GM21723 (cell line): ENCODE data around the gene ARL11.
"Not testable (repeated sequence)": the region's sequence is repeated elsewhere in the genome, so short reads cannot be mapped to it uniquely, and the experiment has no call there.

Experiments used
- ATAC-seq: cut with Tn5 transposase; IDR thresholded peaks from one replicate; pipeline ENCODE4 v1.9.1; 2021; ENCODE audit warnings: mild to moderate bottlenecking, moderate library complexity; ENCODE audit not compliant: unreplicated experiment

ARL11 gene

GRCh38 chr13:49612042-49612441 lies 16.3 kb upstream of the ARL11 start:
- not testable (repeated sequence) for ATAC-seq

DNA sequence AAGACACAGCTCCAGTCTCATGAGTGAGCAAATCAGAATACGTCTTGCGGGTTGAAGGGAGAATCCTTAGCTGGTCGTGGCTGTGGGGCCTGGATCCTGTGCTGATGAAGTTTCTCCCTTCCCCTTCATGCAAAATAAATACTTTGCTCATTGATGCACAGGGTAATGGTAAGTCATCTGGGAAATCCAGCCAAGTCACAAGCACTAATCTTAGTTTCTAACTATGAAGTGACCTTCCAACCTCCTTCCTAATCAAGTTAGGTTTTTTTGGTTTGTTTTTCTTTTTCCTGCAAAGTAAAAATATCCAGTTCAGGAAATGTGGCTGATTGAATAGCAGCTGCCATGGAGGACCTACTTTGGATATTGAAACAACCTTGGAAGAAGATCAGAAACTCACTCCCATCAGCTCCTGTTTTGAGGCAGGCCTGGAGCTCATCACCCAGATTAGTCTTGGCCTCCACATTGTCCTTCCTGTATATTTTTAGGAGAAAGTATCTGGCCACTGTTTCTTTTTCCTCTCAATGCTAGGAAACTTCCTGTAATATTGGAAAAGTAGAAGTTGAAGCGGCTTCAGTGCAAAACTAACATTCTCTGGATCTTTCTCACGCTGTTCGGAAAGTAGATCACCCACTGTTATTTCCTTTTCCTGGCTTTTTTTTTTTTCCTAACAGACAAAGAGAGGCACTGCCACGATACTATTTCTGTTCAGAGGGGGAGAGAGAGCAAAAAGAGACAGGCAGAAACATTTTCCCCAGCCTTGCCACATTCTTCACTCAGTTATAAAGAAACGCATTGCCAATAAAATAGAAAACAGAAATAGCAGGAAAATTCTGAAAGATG lies 12.3 kb upstream of the ARL11 start:
- no peak for ATAC-seq

- no peak for ATAC-seq
Observed at GRCh38 chr13:49616676-49617065, 11.6 kb upstream of the ARL11 start.

DNA sequence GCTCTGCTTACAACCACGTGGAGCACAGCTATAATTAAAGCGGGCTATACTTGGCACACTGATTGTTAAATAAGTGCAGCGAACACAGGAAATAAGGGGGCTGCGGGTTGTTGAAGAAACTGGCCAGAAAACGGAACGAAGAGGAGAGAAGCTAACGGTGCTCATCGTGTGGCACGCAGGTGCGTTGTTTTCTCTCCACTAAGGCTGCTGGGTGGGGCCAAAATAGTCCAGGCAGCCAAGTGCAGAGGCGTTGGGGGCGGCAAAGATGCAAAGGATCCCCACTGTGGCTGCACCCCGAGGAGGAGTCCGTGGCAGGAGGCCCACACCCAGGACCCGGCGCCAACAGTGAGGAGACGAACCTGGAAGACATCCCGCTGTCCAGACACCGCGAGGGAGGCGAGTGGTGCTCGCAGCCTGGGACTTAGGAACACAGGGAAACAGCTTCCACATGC lies 8.1 kb upstream of the ARL11 start:
- ATAC-seq = no peak

GRCh38 chr13:49622174-49622946 lies 5.9 kb upstream of the ARL11 start:
- ATAC-seq = no peak

DNA sequence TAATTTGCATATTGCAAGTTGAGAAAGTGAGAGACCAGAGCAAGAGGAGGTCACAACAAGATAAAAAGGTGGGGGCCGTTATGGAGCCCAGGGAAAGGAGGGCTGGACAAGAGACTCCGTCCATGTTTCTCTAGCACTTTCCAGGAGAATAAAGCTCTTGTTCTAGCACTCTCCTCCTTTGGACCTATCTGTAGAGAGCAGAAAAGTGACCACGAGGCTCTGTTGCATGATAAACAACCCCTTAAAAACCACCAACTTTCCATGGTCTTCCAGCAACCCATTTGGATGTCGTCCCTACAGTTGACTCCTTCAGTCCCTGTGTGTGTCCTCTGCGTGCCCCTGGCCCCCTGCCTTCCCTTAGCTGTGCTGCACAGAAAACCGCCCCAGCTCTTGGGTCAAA lies 4.1 kb upstream of the ARL11 start:
- ATAC-seq = no peak

DNA sequence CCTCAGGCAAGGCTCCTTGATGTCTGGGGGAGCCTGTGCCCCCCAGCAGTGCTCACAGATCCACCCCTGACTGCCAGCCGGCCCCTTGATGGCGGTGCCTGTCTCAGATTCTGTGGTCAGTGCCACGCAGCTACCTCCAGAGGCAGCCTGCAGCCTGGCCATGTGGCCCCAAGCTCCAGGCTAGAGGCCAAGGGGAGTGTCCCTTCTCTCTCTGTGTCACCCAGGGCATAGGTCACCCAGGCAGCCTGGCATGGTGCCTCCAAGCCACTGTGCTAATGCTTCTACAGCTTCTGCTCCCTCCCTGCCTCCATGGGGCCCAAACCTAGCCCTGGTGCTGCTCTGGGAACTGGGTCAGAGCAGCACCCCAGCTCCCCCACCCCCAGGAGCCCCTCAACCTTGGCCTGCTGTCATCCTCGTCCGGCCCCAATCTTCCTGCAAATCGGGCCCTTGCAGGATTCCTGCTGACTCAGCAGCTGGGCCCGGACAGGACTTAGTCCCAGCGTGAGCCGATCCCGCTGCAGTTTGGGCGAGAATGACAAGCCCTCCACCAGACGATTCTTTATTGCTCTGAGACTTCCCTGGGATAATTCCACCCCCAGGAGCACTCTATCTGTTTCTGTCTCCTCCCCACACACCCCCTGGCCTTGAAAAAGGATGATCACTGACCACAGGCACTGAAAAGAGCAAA lies 2.8 kb upstream of the ARL11 start:
- no peak for ATAC-seq

DNA sequence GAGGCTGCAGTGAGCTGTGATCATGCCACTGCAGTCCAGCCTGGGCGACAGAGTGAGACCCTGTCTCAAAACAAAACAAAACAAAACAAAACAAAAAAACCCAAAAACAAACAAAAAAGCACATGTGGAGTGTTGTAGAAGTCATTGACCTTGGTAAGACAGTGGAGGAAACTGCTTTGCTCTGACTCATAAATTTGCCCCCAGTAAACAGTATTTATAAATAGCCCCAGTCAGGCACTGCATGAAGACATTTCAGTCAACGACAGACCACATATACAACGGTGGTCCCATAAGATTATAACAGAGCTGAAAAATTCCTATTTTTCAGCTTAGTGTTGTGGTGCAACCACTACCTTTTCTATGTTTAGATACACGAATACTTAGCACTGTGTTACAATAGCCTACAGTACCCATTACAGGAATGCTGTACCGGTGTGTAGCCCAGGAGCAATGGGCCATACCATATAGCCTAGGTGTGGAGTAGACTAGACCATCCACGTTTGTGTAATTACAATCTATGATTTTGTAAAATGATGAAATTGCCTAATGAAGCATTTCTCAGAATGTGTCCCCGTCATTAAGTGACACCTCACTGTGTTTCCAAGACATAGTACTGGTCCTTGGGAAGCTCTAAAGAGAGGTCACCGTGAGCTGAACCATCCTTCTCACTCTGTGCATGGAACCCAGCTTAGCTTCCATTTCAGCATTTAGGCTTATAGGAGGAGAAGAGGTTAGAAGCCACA lies 1.1 kb downstream of the ARL11 start:
- ATAC-seq = no peak

DNA sequence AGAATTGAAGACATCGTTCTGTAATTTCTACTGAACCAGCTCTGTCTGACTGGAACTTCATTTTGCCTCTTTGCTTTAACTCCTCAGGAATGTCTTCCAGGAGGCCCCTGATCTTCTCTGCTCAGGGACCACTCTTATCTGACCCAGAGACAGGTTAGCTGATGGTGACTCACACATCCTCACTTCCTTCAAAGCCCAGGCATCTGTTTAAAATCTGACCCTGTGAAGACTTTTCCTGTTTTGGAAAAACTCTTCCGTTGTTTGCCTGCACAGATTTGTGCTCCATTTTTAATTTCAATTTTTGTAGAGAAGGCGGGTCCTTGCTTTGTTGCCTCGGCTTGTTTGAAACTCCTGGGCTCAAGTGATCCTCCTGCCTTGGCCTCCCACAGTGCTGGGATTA lies 1.6 kb downstream of the ARL11 start:
- no peak for ATAC-seq

GRCh38 chr13:49630580-49630979 lies 2.3 kb downstream of the ARL11 start:
- no peak for ATAC-seq

DNA sequence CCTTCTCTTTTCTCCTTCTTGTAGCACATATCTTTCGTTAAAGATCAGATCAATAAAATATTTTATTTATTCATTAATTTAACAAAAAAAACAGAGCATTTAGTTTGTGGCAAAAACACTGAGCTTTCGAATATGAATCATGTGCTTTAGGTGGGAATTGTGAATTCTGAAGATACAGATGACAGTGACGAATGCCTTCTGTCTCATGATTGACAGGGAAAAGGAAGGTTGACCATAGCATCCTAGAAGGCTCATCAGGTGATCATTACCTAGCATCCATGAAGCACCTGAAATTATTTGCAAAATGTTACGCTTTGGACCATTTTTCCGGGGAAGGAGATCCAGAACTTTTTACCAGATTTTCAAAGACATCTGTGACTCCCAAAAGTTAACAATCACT lies 3.8 kb downstream of the ARL11 start:
- no peak for ATAC-seq

DNA sequence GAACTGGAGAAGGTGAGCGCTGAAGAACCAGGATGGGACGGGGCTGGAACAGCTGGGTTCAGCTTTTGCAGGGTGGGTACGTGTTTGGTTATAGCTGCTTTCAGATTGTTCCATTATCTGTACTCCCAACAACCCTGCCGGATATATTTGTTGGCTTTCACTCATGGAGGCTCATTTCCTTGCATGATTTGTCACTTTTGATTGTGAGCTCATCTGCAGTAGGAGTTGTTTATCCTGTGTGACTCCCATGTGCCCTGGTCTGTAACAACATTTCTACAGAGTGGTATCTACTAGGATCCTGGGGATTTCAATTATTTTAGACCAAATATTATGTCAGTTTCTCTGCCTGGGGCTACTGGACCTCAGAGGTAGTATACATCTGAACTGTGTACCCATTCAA lies 5.4 kb downstream of the ARL11 start:
- no peak for ATAC-seq

GRCh38 chr13:49635599-49636433 lies 7.5 kb downstream of the ARL11 start:
- ATAC-seq = peak; percentile 82

GRCh38 chr13:49636705-49637104 lies 8.4 kb downstream of the ARL11 start:
- no peak for ATAC-seq

DNA sequence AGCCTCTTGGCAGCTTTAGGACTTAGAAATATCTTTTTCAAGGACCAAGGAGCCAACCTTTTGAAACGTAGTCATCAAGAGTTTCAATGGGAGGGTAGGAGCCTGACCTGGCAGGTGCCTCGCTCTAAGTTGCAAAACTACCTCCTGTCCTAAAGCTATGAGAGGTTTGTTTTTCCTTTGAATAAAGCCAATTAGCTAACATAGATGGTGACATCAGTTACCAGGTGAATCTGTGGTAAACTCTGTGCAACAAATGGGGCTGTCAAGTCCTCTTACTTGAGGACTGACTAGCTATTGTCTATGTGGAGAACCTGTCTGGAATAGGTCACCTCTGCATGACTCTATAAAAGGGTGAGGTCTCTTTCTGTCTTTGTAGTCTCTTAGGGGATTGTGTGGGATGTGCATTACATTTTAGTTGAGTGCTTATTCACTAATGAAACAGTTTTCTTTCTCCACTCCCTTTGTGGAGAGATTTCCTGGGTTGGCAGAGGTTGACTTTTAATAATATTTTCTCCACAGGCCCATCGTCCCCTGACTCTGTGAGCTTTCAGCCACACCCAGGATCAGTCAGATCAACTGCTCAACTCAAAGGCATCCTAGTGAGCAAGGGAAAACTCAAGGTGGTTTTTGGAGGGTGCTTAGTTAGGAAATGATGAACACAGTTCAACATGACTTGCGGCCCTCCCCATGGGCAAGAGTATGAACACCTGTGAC lies 9.9 kb downstream of the ARL11 start:
- no peak for ATAC-seq

GRCh38 chr13:49638744-49639072 lies 10.4 kb downstream of the ARL11 start:
- no peak for ATAC-seq

GRCh38 chr13:49641801-49642291 lies 13.5 kb downstream of the ARL11 start:
- no peak for ATAC-seq

DNA sequence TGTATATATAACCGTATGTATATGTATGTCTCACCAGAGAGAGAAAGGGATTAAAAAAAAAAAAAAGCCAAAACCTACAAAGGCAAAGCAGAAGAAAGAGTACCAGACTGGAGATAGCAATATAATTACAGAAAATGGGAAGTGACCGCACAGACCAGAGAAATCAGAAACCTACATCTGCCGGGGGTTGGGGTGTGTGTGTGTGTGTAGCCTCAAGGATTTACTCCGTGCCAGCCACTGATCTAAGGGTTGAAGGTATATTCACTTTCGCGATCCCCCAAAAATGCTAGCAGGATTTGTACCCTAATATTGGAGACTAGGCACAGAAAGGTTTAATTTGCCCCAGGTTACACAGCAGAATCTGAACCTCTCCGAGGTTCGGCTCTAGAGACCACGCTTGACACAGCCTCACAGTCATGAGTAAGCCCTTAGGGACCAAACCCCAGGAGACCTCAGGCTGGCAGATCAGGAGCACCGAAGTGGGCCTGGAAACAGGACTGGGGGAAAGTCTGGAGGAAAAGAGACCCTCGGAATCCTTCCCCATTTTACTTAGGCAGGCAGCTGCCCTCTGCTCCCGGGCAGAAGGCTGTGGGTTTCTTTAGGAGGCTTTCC lies 14.8 kb downstream of the ARL11 start:
- ATAC-seq = no peak

DNA sequence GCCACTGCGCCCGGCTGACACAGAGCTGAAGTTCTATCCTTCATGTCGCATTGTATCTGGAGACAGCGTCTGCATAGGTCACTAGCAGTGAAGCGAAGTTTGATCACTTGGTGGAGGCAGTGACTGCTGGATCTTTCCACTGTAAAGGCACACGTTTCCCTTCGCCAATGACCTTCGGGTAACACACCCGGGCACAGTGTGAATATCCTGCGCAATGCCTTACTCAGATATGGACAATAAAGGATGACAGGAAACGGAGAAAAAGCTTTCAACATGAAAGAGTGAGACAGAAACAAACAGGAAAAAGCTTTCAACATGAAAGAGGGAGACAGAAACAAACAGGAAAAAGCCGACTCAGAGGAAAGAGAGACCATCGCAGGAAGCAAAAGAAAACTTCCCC lies 17.1 kb downstream of the ARL11 start:
- ATAC-seq = no peak
